Right lung (tissue), 5 donors: ENCODE data around the gene HSPBP1. TPM values are rescaled to one million over a fixed set of nuclear protein-coding genes. Genes with fewer than 3 reads are reported as not detected.

ENCODE experiments used
- DNase-seq, 2 donors: peaks; one replicate each; pipeline ENCODE4 v3.0.0-alpha.2; 2013
- polyA plus RNA-seq, 5 donors: library from polyadenylated mRNA; unstranded; fragments of 120-200 nt; gene quantifications; one replicate each; pipeline versions ENCODE4 v1.2.1 to v1.2.3, GENCODE V29; 2013; ENCODE audit warnings: inconsistent platforms in 1 of 5, low replicate concordance in 1 of 5; ENCODE audit not compliant: insufficient read length in 5 of 5, insufficient read depth in 1 of 5

The HSPBP1 gene
- polyA plus RNA-seq, 5 donors, result 20.9 to 50.7 (median 28.5) TPM

- DNase-seq, result no peak
Measured at GRCh38 chr19:55306712-55307111, 26.8 kb upstream of the HSPBP1 start.

GRCh38 chr19:55305983-55306562 lies 26.2 kb upstream of the HSPBP1 start:
- DNase-seq, result no peak

- DNase-seq, result no peak
Measured at GRCh38 chr19:55305491-55305890, 25.6 kb upstream of the HSPBP1 start.

- DNase-seq, result no peak
Measured at GRCh38 chr19:55304980-55305379, 25.1 kb upstream of the HSPBP1 start.

- no peak for DNase-seq
Measured at GRCh38 chr19:55304279-55304978, 24.5 kb upstream of the HSPBP1 start.

- no peak for DNase-seq
Measured at GRCh38 chr19:55303477-55303876, 23.6 kb upstream of the HSPBP1 start.

- DNase-seq, result no peak
Measured at GRCh38 chr19:55302318-55302703, 22.4 kb upstream of the HSPBP1 start.

GRCh38 chr19:55301459-55302317 lies 21.8 kb upstream of the HSPBP1 start:
- peak; percentile 76 to 87 for DNase-seq

GRCh38 chr19:55300886-55301458 lies 21.1 kb upstream of the HSPBP1 start:
- no peak for DNase-seq

- DNase-seq, result no peak
Measured at GRCh38 chr19:55299991-55300390, 20.1 kb upstream of the HSPBP1 start.

GRCh38 chr19:55297267-55297666 lies 17.4 kb upstream of the HSPBP1 start:
- no peak for DNase-seq

- no peak for DNase-seq
Measured at GRCh38 chr19:55289117-55289796, 9.3 kb upstream of the HSPBP1 start.

GRCh38 chr19:55287361-55288079 lies 7.6 kb upstream of the HSPBP1 start:
- no peak for DNase-seq

GRCh38 chr19:55285229-55285890 lies 5.5 kb upstream of the HSPBP1 start:
- no peak for DNase-seq

- DNase-seq, result no peak
Measured at GRCh38 chr19:55284405-55285058, 4.6 kb upstream of the HSPBP1 start.

GRCh38 chr19:55283548-55284377 lies 3.9 kb upstream of the HSPBP1 start, which contains the start of gene BRSK1:
TSS of gene BRSK1 (plus strand) at chr19:55283997. CDS start at chr19:55284443, 446 bp downstream.
- DNase-seq, result peak in 1 of 2 donors; percentile 52

GRCh38 chr19:55279340-55279739 lies 570 bp downstream of the HSPBP1 start:
- no peak for DNase-seq

GRCh38 chr19:55278391-55279135 lies 1.3 kb downstream of the HSPBP1 start:
- no peak for DNase-seq
